Fibroblast of lung (primary cell): Measurements from ENCODE around the gene SERBP1. TPM values are rescaled to one million over a fixed set of nuclear protein-coding genes. Genes with fewer than 3 reads are reported as not detected.

Experiments
- DNase-seq, 2 donors: peaks; one replicate each; pipeline versions ENCODE4 v3.0.0 to v3.0.0-alpha.2; 2010; ENCODE audit warnings: low read depth in 2 of 2
- H2AFZ ChIP-seq: 2 replicates; pipeline ENCODE4 v1.5.1; 2012; ENCODE audit warnings: low read length, control low read depth, inconsistent platforms
- H3K27ac ChIP-seq: 2 replicates; pipeline ENCODE4 v1.5.1; 2011; ENCODE audit warnings: low read length, control low read depth; ENCODE audit not compliant: insufficient read depth
- H3K27me3 ChIP-seq: 2 replicates; pipeline ENCODE4 v1.5.1; 2011; ENCODE audit warnings: mild to moderate bottlenecking, low read length; ENCODE audit not compliant: control insufficient read depth, insufficient read depth
- H3K36me3 ChIP-seq: 2 replicates; pipeline ENCODE4 v1.5.1; 2011; ENCODE audit warnings: low read length; ENCODE audit not compliant: control insufficient read depth, insufficient read depth
- H3K4me1 ChIP-seq: 2 replicates; pipeline ENCODE4 v1.5.1; 2011; ENCODE audit warnings: low read length; ENCODE audit not compliant: control insufficient read depth, insufficient read depth; ENCODE audit errors: extremely low read depth
- H3K4me2 ChIP-seq: 2 replicates; pipeline ENCODE4 v1.5.1; 2011; ENCODE audit warnings: low read length, control low read depth; ENCODE audit not compliant: insufficient read depth; ENCODE audit errors: extremely low read depth
- H3K4me3 ChIP-seq, 4 experiments: fragments of 200-600 bp in 1 of 4; sonication (generic) in 1 of 4; replicated peaks in 1 of 4; 2 replicates each; pipeline ENCODE4 v1.5.1; 2011 to 2016; ENCODE audit warnings: low read length in 4 of 4, low read depth in 3 of 4, mild to moderate bottlenecking in 3 of 4, control low read depth in 2 of 4, inconsistent platforms in 1 of 4, mixed read lengths in 1 of 4; ENCODE audit not compliant: insufficient read depth in 1 of 4; ENCODE audit errors: control extremely low read depth in 1 of 4
- H3K79me2 ChIP-seq: 2 replicates; pipeline ENCODE4 v1.5.1; 2012; ENCODE audit warnings: mild to moderate bottlenecking, low read length, inconsistent platforms; ENCODE audit not compliant: control insufficient read depth, insufficient read depth
- H3K9ac ChIP-seq: 2 replicates; pipeline ENCODE4 v1.5.1; 2011; ENCODE audit warnings: mild to moderate bottlenecking, low read length, control low read depth; ENCODE audit not compliant: insufficient read depth
- H3K9me3 ChIP-seq: 2 replicates; pipeline ENCODE4 v1.5.1; 2012; ENCODE audit warnings: low read depth, low read length; ENCODE audit not compliant: control insufficient read depth, insufficient read depth
- H4K20me1 ChIP-seq: 2 replicates; pipeline ENCODE4 v1.5.1; 2011; ENCODE audit warnings: low read length; ENCODE audit not compliant: control insufficient read depth, insufficient read depth; ENCODE audit errors: extremely low read depth
- EZH2 ChIP-seq: IDR thresholded peaks from 2 replicates; pipeline ENCODE4 v1.5.1; 2012; ENCODE audit warnings: low read length, control low read depth, mild to moderate bottlenecking; ENCODE audit errors: missing control alignments
- polyA plus RNA-seq, 2 donors: library from polyadenylated mRNA; depleted of rRNA in 1 of 2; stranded (reverse) in 1 of 2; unstranded in 1 of 2; fragments of >200 nt; gene quantifications; 2 replicates each; pipeline ENCODE4 v1.2.1, GENCODE V29; 2011 to 2012; ENCODE audit warnings: missing spikeins in 1 of 2
- total RNA-seq: library from RNA; depleted of rRNA; stranded (reverse); fragments of >200 nt; gene quantifications from 2 replicates; pipeline ENCODE4 v1.2.1, GENCODE V29; 2014
- TF ChIP-seq, protein P1 (sequence below), 2 donors: IDR thresholded peaks in 1 of 2; conservative IDR thresholded peaks in 1 of 2; 1 replicate in 1 of 2; 2 replicates in 1 of 2; pipeline ENCODE4 v1.5.1; 2011 to 2012; ENCODE audit warnings: low read length in 2 of 2, control low read depth in 1 of 2, inconsistent platforms in 1 of 2, low read depth in 1 of 2, mild to moderate bottlenecking in 1 of 2

The SERBP1 gene
- total and polyA plus RNA-seq, 2 donors (not counting 1 experiment from before 2014, with no cell fraction given) = 128 to 273 TPM

DNA sequence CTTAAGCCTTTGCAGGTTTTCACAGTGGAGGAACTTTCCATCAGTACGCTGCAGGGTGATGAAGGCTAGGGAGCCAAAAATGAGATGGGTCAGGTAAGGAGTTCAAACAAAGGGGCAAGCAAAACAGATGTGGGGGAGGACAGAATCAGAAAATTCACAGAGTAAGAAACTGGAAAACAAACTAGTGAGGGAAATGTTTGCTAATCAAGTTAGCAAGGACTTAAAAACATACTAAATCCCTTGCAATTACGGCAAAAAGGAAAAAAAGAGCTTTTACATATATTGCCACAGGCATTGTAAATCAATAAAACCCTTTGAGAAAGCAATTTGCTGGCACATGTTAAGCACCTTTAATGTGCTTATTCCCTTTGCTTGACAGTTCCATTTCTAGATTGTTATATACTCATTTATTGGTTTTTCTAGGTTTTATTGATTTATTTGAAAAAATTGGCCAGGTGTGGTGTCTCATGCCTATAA is 45.8 kb upstream of the SERBP1 start:
- DNase-seq = no peak
- H4K20me1 ChIP-seq = no peaks in the 10 kb centered on the region
- H3K4me3 ChIP-seq = no peak overlapping the region
- no peak overlapping the region for H3K4me2 ChIP-seq
- H3K9ac ChIP-seq = no peak overlapping the region
- no peaks in the 10 kb centered on the region for H3K9me3 ChIP-seq
- no peaks in the 10 kb centered on the region for H3K4me1 ChIP-seq
- H3K27ac ChIP-seq = no peak overlapping the region
- peaks cover 2% of the 10 kb centered on the region for H3K27me3 ChIP-seq
- H3K79me2 ChIP-seq = no peaks in the 10 kb centered on the region
- no peak overlapping the region for H2AFZ ChIP-seq
- H3K36me3 ChIP-seq = no peaks in the 10 kb centered on the region
- TF ChIP-seq EZH2 = no peak
- TF ChIP-seq, protein P1, sequence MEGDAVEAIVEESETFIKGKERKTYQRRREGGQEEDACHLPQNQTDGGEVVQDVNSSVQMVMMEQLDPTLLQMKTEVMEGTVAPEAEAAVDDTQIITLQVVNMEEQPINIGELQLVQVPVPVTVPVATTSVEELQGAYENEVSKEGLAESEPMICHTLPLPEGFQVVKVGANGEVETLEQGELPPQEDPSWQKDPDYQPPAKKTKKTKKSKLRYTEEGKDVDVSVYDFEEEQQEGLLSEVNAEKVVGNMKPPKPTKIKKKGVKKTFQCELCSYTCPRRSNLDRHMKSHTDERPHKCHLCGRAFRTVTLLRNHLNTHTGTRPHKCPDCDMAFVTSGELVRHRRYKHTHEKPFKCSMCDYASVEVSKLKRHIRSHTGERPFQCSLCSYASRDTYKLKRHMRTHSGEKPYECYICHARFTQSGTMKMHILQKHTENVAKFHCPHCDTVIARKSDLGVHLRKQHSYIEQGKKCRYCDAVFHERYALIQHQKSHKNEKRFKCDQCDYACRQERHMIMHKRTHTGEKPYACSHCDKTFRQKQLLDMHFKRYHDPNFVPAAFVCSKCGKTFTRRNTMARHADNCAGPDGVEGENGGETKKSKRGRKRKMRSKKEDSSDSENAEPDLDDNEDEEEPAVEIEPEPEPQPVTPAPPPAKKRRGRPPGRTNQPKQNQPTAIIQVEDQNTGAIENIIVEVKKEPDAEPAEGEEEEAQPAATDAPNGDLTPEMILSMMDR (conservative IDR thresholded peaks at IDR 0.05 in 1 of 2, IDR thresholded peaks at IDR 0.05 in 1 of 2; ENCODE audit: low read depth in 1 of 2, low read length in 2 of 2) = no peak

DNA sequence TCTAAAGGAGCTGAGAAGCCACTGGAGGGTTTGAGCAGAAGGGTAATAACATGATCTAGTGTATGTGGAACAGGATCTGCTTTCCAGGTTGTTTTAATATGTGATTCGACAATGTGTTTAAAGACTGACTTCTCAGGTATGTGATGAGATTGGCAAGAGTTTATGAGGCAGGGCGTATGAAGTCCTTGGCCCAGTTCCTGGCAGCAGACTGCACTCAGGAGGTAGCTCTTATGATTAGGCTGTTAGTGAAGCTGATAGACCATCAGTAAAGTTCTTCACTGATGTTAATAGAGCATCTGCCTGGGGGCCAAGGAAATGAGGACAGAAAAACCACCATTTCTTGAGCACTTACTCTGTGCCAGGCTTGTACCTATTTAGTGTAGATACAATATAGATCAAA is 41.9 kb upstream of the SERBP1 start:
- H3K4me2 ChIP-seq = no peak overlapping the region
- H2AFZ ChIP-seq = no peak overlapping the region
- H3K9ac ChIP-seq = no peak overlapping the region
- H3K36me3 ChIP-seq = no peaks in the 10 kb centered on the region
- no peaks in the 10 kb centered on the region for H3K4me1 ChIP-seq
- H3K79me2 ChIP-seq = no peaks in the 10 kb centered on the region
- H3K9me3 ChIP-seq = no peaks in the 10 kb centered on the region
- H4K20me1 ChIP-seq = no peaks in the 10 kb centered on the region
- no peak overlapping the region for H3K4me3 ChIP-seq
- no peak for DNase-seq
- peaks cover 2% of the 10 kb centered on the region for H3K27me3 ChIP-seq
- no peak overlapping the region for H3K27ac ChIP-seq
- TF ChIP-seq EZH2 = no peak
- TF ChIP-seq, protein P1 (conservative IDR thresholded peaks at IDR 0.05 in 1 of 2, IDR thresholded peaks at IDR 0.05 in 1 of 2; ENCODE audit: low read depth in 1 of 2, low read length in 2 of 2) = no peak

DNA sequence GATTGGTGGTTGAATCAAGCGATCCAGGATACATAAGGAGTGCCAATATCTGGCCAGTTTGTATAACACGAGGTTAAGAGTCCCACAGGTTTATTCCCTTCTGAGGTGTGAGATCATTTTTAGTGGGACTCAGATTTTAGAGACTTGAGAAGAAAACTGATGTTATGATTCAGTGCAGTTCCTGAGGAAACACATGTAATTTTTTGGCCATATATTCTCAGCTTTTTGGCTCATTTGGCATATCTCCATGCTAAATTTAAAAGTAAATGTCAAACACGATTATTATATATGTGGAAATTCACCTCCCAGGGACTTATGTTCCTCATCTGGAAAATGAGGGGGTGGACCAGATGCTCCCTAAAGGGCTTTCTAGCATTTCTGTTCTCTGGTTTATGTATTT is 39.2 kb upstream of the SERBP1 start:
- Histone ChIP-seq H2AFZ (no peak overlapping the region), H3K4me3 (no peak overlapping the region), H3K27ac (no peak overlapping the region), H3K9ac (no peak overlapping the region), H3K36me3 (no peaks in the 10 kb centered on the region), H3K79me2 (no peaks in the 10 kb centered on the region), H3K4me1 (no peaks in the 10 kb centered on the region), H4K20me1 (no peaks in the 10 kb centered on the region), H3K9me3 (no peaks in the 10 kb centered on the region), H3K27me3 (no peaks in the 10 kb centered on the region), H3K4me2 (no peak overlapping the region)
- no peak for TF ChIP-seq EZH2
- TF ChIP-seq, protein P1 (conservative IDR thresholded peaks at IDR 0.05 in 1 of 2, IDR thresholded peaks at IDR 0.05 in 1 of 2; ENCODE audit: low read depth in 1 of 2, low read length in 2 of 2) = no peak
- DNase-seq = no peak
